SK-N-SH (cell line): ENCODE measurements around the gene NUDT14. TPM values are rescaled to one million over a fixed set of nuclear protein-coding genes. Genes with fewer than 3 reads are reported as not detected.

Experiments used
- CTCF ChIA-PET: fragments of 300-600, 350-600 bp; formaldehyde crosslinking; extraction: SDS; loops from one replicate; lab custom pipeline; 2021; lab: Yijun Ruan, JAX
- POLR2A ChIA-PET: fragments of 350-600 bp; sonication (Branson Sonifier 250); formaldehyde crosslinking; extraction: SDS; loops from one replicate; lab custom pipeline; 2020; ENCODE audit warnings: antibody characterized with exemption, inconsistent platforms; lab: Yijun Ruan, JAX
- DNase-seq: peaks from one replicate; pipeline ENCODE4 v3.0.0; 2012
- H2AFZ ChIP-seq: fragments of 200-600 bp; sonication (generic); 2 replicates; pipeline ENCODE4 v1.8.1; 2016; ENCODE audit warnings: antibody characterized with exemption, mild to moderate bottlenecking, low read depth
- H3F3A ChIP-seq: fragments of 200-600 bp; sonication (generic); replicated peaks from 2 replicates; pipeline ENCODE3; 2016; ENCODE audit warnings: antibody characterized with exemption, mild to moderate bottlenecking; ENCODE audit not compliant: insufficient read depth
- H3K27ac ChIP-seq, 2 experiments: fragments of 200-500 bp in 1 of 2; fragments of 200-600 bp in 1 of 2; sonication (Bioruptor generic) in 1 of 2; sonication (generic), shearing (Covaris generic) in 1 of 2; 2 replicates each; pipeline versions ENCODE4 v1.5.1 to v1.6.1; 2014 to 2016; ENCODE audit warnings: low read depth in 2 of 2, inconsistent platforms in 1 of 2, low read length in 1 of 2, mild to moderate bottlenecking in 1 of 2, mixed read lengths in 1 of 2
- H3K27me3 ChIP-seq: fragments of 200-600 bp; sonication (generic), shearing (Covaris generic); 2 replicates; pipeline ENCODE4 v1.6.1; 2016; ENCODE audit warnings: mixed run types; ENCODE audit not compliant: insufficient read depth
- H3K36me3 ChIP-seq, 2 experiments: fragments of 200-500 bp in 1 of 2; fragments of 200-600 bp in 1 of 2; sonication (Bioruptor generic) in 1 of 2; sonication (generic) in 1 of 2; replicated peaks in 1 of 2; 2 replicates each; pipeline versions ENCODE3 to v1.5.1; 2014 to 2016; ENCODE audit warnings: low read length in 1 of 2, mild to moderate bottlenecking in 1 of 2; ENCODE audit not compliant: insufficient read depth in 2 of 2, control insufficient read depth in 1 of 2
- H3K4me1 ChIP-seq, 2 experiments: fragments of 200-500 bp in 1 of 2; fragments of 200-600 bp in 1 of 2; sonication (Bioruptor generic) in 1 of 2; sonication (generic), shearing (Covaris generic) in 1 of 2; 2 replicates each; pipeline versions ENCODE4 v1.5.1 to v1.6.1; 2014 to 2016; ENCODE audit warnings: low read depth in 1 of 2, low read length in 1 of 2, mixed run types in 1 of 2; ENCODE audit not compliant: insufficient read depth in 2 of 2, control insufficient read depth in 1 of 2
- H3K4me2 ChIP-seq: fragments of 200-600 bp; sonication (generic), shearing (Covaris generic); 2 replicates; pipeline ENCODE4 v1.6.1; 2017; ENCODE audit warnings: mixed run types
- H3K4me3 ChIP-seq, 2 experiments: fragments of 200-500 bp in 1 of 2; fragments of 200-600 bp in 1 of 2; sonication (Bioruptor generic) in 1 of 2; sonication (generic), shearing (Covaris generic) in 1 of 2; 2 replicates each; pipeline versions ENCODE4 v1.5.1 to v1.8.1; 2014 to 2016; ENCODE audit warnings: low read depth in 2 of 2, inconsistent platforms in 1 of 2, low read length in 1 of 2, mild to moderate bottlenecking in 1 of 2, mixed read lengths in 1 of 2, moderate library complexity in 1 of 2
- H3K79me2 ChIP-seq: fragments of 200-600 bp; sonication (generic); 2 replicates; pipeline ENCODE4 v1.8.1; 2017; ENCODE audit warnings: mild to moderate bottlenecking; ENCODE audit not compliant: insufficient read depth
- H3K9ac ChIP-seq: fragments of 200-600 bp; sonication (generic); 2 replicates; pipeline ENCODE4 v1.6.1; 2017; ENCODE audit warnings: mixed run types
- H3K9me2 ChIP-seq: fragments of 200-600 bp; sonication (generic); 2 replicates; pipeline ENCODE4 v1.6.1; 2017; ENCODE audit warnings: mixed run types
- H3K9me3 ChIP-seq: fragments of 200-600 bp; sonication (generic); 2 replicates; pipeline ENCODE4 v1.6.1; 2017; ENCODE audit warnings: mixed run types, mild to moderate bottlenecking, moderate library complexity
- H4K20me1 ChIP-seq: fragments of 200-600 bp; sonication (generic); 2 replicates; pipeline ENCODE4 v1.6.1; 2017; ENCODE audit warnings: mild to moderate bottlenecking, mixed run types; ENCODE audit not compliant: insufficient read depth
- CHD2 ChIP-seq: fragments of 150-350 bp; IDR thresholded peaks from 2 replicates; pipeline ENCODE4 v1.6.1; 2018; ENCODE audit warnings: low read length; ENCODE audit not compliant: partially characterized antibody
- ELF1 ChIP-seq: IDR thresholded peaks from 2 replicates; pipeline ENCODE4 v1.4.0; 2012
- MXI1 ChIP-seq: IDR thresholded peaks from 2 replicates; pipeline ENCODE4 v1.6.1; 2012; ENCODE audit warnings: mild to moderate bottlenecking, low read depth, low read length, improper control_type of control experiment
- NFIC ChIP-seq: IDR thresholded peaks from 2 replicates; pipeline ENCODE4 v1.4.0; 2012; ENCODE audit warnings: borderline replicate concordance
- NRF1 ChIP-seq: IDR thresholded peaks from 2 replicates; pipeline ENCODE4 v1.6.1; 2012; ENCODE audit warnings: low read depth, mild to moderate bottlenecking, low read length
- POLR2AphosphoS5 ChIP-seq: IDR thresholded peaks from 2 replicates; pipeline ENCODE4 v1.6.1; 2012; ENCODE audit warnings: low read depth, low read length
- RCOR1 ChIP-seq: fragments of 150-350 bp; IDR thresholded peaks from 2 replicates; pipeline ENCODE4 v1.6.1; 2017; ENCODE audit warnings: antibody characterized with exemption, low read length
- RXRA ChIP-seq: IDR thresholded peaks from 2 replicates; pipeline ENCODE4 v1.4.0; 2012; ENCODE audit warnings: low read depth, mild to moderate bottlenecking, borderline replicate concordance
- SIN3A ChIP-seq: IDR thresholded peaks from 2 replicates; pipeline ENCODE4 v1.6.1; 2012; ENCODE audit warnings: low read depth, mild to moderate bottlenecking, low read length, moderate library complexity, borderline replicate concordance
- SMC3 ChIP-seq: IDR thresholded peaks from 2 replicates; pipeline ENCODE4 v1.6.1; 2012; ENCODE audit warnings: low read depth, low read length, improper control_type of control experiment
- TAF1 ChIP-seq: IDR thresholded peaks from 2 replicates; pipeline ENCODE4 v1.6.1; 2012; ENCODE audit warnings: low read depth, mild to moderate bottlenecking, low read length, moderate library complexity, borderline replicate concordance
- TCF12 ChIP-seq: IDR thresholded peaks from 2 replicates; pipeline ENCODE4 v1.4.0; 2012
- YY1 ChIP-seq: IDR thresholded peaks from 2 replicates; pipeline ENCODE4 v1.4.0; 2012; ENCODE audit warnings: low read depth, mild to moderate bottlenecking
- WGBS: methylation state at CpG from one replicate; pipeline ENCODE4 v1.1.6; 2017; ENCODE audit warnings: low lambda C conversion rate; 5-methylcytosine and 5-hydroxymethylcytosine counted together
- polyA plus RNA-seq, 3 experiments: library from polyadenylated mRNA; depleted of rRNA; stranded (reverse); fragments of >200 nt; gene quantifications; 2 replicates each; pipeline ENCODE4 v1.2.3, GENCODE V29; 2012
- TF ChIP-seq, protein P1 (sequence below): IDR thresholded peaks from 2 replicates; pipeline ENCODE4 v1.4.0; 2012; ENCODE audit warnings: low read depth, borderline replicate concordance
- TF ChIP-seq, protein P2 (sequence below): fragments of 150-350 bp; IDR thresholded peaks from 2 replicates; pipeline ENCODE4 v1.6.1; 2016; ENCODE audit warnings: mild to moderate bottlenecking, low read depth, low read length
- TF ChIP-seq, protein P3 (sequence below): IDR thresholded peaks from 2 replicates; pipeline ENCODE4 v1.6.1; 2012; ENCODE audit warnings: mild to moderate bottlenecking, low read depth, low read length, moderate library complexity
- TF ChIP-seq, protein P4 (sequence below): fragments of 200-600 bp; sonication (generic); IDR thresholded peaks from 2 replicates; pipeline ENCODE4 v1.6.1; 2017; ENCODE audit warnings: antibody characterized with exemption, mild to moderate bottlenecking, moderate library complexity

The NUDT14 gene
- polyA plus RNA-seq, 1 of the 3 experiments (the other 2 are of a cell fraction): 18.4 TPM

DNA sequence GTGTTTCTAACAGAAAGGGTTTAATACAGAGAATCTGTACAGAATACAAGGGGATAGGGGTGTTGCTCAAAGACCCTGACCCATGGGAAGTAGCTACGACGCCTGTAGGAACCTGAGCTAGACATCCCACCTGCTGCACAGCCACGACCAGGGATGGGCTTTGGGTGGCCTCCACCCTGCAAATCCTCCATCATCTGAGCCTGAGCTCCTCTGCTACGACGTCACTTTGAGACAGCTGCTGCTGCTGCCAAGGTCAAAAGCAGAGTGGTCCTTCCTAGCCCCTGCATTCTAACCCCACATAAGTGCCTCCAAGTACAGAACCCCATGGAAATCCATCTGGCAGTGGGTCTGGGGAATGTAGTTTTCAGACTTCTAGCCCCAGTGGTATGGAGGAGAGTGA, 56.3 kb downstream of the NUDT14 start:
- Histone ChIP-seq H3K27ac (no peak overlapping the region), H3K9ac (no peak overlapping the region), H3K36me3 (no peaks in the 10 kb centered on the region), H3K79me2 (no peaks in the 10 kb centered on the region), H3K4me1 (no peaks in the 10 kb centered on the region), H3K9me3 (peaks cover 5% of the 10 kb centered on the region; the same call in 1 of the 2 replicates), H4K20me1 (no peaks in the 10 kb centered on the region), H2AFZ (no peak overlapping the region), H3F3A (no peaks in the 10 kb centered on the region), H3K4me3 (no peak overlapping the region), H3K9me2 (no peaks in the 10 kb centered on the region), H3K4me2 (no peak overlapping the region), H3K27me3 (peaks cover 50% of the 10 kb centered on the region)
- no peak for DNase-seq
- POLR2A ChIA-PET: no interaction called here
- 47% methylated on average over 5 of the region's 5 CpGs for WGBS
- CTCF ChIA-PET: interaction anchor here (1.4 kb wide), 1 partner anchor 35 kb away, joined by 6 read pairs; no protein-coding TSS in a partner anchor
- TF ChIP-seq, protein P1, sequence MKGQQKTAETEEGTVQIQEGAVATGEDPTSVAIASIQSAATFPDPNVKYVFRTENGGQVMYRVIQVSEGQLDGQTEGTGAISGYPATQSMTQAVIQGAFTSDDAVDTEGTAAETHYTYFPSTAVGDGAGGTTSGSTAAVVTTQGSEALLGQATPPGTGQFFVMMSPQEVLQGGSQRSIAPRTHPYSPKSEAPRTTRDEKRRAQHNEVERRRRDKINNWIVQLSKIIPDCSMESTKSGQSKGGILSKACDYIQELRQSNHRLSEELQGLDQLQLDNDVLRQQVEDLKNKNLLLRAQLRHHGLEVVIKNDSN: no peak
- TF ChIP-seq SMC3 (no peak), POLR2AphosphoS5 (no peak), MXI1 (no peak), RXRA (no peak), CHD2 (no peak), NRF1 (no peak), ELF1 (no peak), SIN3A (no peak), RCOR1 (no peak), NFIC (no peak), YY1 (no peak), TCF12 (no peak), TAF1 (no peak)
- TF ChIP-seq, protein P2, sequence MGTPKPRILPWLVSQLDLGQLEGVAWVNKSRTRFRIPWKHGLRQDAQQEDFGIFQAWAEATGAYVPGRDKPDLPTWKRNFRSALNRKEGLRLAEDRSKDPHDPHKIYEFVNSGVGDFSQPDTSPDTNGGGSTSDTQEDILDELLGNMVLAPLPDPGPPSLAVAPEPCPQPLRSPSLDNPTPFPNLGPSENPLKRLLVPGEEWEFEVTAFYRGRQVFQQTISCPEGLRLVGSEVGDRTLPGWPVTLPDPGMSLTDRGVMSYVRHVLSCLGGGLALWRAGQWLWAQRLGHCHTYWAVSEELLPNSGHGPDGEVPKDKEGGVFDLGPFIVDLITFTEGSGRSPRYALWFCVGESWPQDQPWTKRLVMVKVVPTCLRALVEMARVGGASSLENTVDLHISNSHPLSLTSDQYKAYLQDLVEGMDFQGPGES: no peak
- TF ChIP-seq, protein P3, sequence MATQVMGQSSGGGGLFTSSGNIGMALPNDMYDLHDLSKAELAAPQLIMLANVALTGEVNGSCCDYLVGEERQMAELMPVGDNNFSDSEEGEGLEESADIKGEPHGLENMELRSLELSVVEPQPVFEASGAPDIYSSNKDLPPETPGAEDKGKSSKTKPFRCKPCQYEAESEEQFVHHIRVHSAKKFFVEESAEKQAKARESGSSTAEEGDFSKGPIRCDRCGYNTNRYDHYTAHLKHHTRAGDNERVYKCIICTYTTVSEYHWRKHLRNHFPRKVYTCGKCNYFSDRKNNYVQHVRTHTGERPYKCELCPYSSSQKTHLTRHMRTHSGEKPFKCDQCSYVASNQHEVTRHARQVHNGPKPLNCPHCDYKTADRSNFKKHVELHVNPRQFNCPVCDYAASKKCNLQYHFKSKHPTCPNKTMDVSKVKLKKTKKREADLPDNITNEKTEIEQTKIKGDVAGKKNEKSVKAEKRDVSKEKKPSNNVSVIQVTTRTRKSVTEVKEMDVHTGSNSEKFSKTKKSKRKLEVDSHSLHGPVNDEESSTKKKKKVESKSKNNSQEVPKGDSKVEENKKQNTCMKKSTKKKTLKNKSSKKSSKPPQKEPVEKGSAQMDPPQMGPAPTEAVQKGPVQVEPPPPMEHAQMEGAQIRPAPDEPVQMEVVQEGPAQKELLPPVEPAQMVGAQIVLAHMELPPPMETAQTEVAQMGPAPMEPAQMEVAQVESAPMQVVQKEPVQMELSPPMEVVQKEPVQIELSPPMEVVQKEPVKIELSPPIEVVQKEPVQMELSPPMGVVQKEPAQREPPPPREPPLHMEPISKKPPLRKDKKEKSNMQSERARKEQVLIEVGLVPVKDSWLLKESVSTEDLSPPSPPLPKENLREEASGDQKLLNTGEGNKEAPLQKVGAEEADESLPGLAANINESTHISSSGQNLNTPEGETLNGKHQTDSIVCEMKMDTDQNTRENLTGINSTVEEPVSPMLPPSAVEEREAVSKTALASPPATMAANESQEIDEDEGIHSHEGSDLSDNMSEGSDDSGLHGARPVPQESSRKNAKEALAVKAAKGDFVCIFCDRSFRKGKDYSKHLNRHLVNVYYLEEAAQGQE: no peak
- TF ChIP-seq, protein P4, sequence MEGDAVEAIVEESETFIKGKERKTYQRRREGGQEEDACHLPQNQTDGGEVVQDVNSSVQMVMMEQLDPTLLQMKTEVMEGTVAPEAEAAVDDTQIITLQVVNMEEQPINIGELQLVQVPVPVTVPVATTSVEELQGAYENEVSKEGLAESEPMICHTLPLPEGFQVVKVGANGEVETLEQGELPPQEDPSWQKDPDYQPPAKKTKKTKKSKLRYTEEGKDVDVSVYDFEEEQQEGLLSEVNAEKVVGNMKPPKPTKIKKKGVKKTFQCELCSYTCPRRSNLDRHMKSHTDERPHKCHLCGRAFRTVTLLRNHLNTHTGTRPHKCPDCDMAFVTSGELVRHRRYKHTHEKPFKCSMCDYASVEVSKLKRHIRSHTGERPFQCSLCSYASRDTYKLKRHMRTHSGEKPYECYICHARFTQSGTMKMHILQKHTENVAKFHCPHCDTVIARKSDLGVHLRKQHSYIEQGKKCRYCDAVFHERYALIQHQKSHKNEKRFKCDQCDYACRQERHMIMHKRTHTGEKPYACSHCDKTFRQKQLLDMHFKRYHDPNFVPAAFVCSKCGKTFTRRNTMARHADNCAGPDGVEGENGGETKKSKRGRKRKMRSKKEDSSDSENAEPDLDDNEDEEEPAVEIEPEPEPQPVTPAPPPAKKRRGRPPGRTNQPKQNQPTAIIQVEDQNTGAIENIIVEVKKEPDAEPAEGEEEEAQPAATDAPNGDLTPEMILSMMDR: no peak
